ENCODE results near the gene SLC6A13. TPM values are rescaled to one million over a fixed set of nuclear protein-coding genes. Genes with fewer than 3 reads are reported as not detected.

The SLC6A13 gene
- total RNA-seq, 1 experiment from 2014 or later, result not detected

- no peaks in the 10 kb centered on the region for H3K36me3 ChIP-seq (ENCODE audit: low read depth)
- H4K20me1 ChIP-seq (ENCODE audit: insufficient read depth), result no peaks in the 10 kb centered on the region
- H3K79me2 ChIP-seq (ENCODE audit: low read depth), result no peaks in the 10 kb centered on the region
- no peak overlapping the region for H3K4me3 ChIP-seq
- H3K9me2 ChIP-seq (ENCODE audit: insufficient read depth), result no peaks in the 10 kb centered on the region
- POLR2A ChIA-PET (ENCODE audit: unreplicated experiment), result no interaction called here
- H3K4me1 ChIP-seq (replicated peaks; ENCODE audit: insufficient read depth), result no peaks in the 10 kb centered on the region
- no peak for TF ChIP-seq EZH2 (IDR thresholded peaks at IDR 0.05; ENCODE audit: low read depth)
- TF ChIP-seq, protein P1, sequence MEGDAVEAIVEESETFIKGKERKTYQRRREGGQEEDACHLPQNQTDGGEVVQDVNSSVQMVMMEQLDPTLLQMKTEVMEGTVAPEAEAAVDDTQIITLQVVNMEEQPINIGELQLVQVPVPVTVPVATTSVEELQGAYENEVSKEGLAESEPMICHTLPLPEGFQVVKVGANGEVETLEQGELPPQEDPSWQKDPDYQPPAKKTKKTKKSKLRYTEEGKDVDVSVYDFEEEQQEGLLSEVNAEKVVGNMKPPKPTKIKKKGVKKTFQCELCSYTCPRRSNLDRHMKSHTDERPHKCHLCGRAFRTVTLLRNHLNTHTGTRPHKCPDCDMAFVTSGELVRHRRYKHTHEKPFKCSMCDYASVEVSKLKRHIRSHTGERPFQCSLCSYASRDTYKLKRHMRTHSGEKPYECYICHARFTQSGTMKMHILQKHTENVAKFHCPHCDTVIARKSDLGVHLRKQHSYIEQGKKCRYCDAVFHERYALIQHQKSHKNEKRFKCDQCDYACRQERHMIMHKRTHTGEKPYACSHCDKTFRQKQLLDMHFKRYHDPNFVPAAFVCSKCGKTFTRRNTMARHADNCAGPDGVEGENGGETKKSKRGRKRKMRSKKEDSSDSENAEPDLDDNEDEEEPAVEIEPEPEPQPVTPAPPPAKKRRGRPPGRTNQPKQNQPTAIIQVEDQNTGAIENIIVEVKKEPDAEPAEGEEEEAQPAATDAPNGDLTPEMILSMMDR (conservative IDR thresholded peaks at IDR 0.05), result no peak
- intact Hi-C loops (cut with micrococcal nuclease; ENCODE audit: unreplicated experiment), result no loop called here
- H3F3A ChIP-seq (ENCODE audit: insufficient read depth, low read depth), result no peaks in the 10 kb centered on the region; the same call in 1 of the 2 replicates
- peaks cover 82% of the 10 kb centered on the region for H3K27me3 ChIP-seq (ENCODE audit: insufficient read depth, low read depth)
- H2AFZ ChIP-seq, result no peak overlapping the region
- CTCF ChIA-PET, result no interaction called here
- no TSS peak for BruUV-seq (replicated peaks)
- no peak for DNase-seq
- H3K27ac ChIP-seq, result no peak overlapping the region
- no peak overlapping the region for H3K4me2 ChIP-seq
- no peaks in the 10 kb centered on the region for H3K9me3 ChIP-seq (ENCODE audit: insufficient read depth, low read depth)
Observed at GRCh38 chr12:242496-242895, 20.1 kb downstream of the SLC6A13 start.

- no peaks in the 10 kb centered on the region for H4K20me1 ChIP-seq (ENCODE audit: insufficient read depth)
- ChIA-PET CTCF (no interaction called here), POLR2A (ENCODE audit: unreplicated experiment) (no interaction called here)
- DNase-seq, result no peak
- no peak overlapping the region for H2AFZ ChIP-seq
- H3K27me3 ChIP-seq (ENCODE audit: insufficient read depth, low read depth), result peaks cover 88% of the 10 kb centered on the region
- H3F3A ChIP-seq (ENCODE audit: insufficient read depth, low read depth), result no peaks in the 10 kb centered on the region; the same call in 1 of the 2 replicates
- H3K9me3 ChIP-seq (ENCODE audit: insufficient read depth, low read depth), result peaks cover 10% of the 10 kb centered on the region; the same call in 1 of the 2 replicates
- no peaks in the 10 kb centered on the region for H3K9me2 ChIP-seq (ENCODE audit: insufficient read depth)
- no peak overlapping the region for H3K27ac ChIP-seq
- intact Hi-C loops (cut with micrococcal nuclease; ENCODE audit: unreplicated experiment), result no loop called here
- BruUV-seq (replicated peaks), result no TSS peak
- no peaks in the 10 kb centered on the region for H3K79me2 ChIP-seq (ENCODE audit: low read depth)
- no peaks in the 10 kb centered on the region for H3K4me1 ChIP-seq (replicated peaks; ENCODE audit: insufficient read depth)
- TF ChIP-seq, protein P1 (conservative IDR thresholded peaks at IDR 0.05), result no peak
- TF ChIP-seq EZH2 (IDR thresholded peaks at IDR 0.05; ENCODE audit: low read depth), result no peak
- no peak overlapping the region for H3K4me3 ChIP-seq
- no peaks in the 10 kb centered on the region for H3K36me3 ChIP-seq (ENCODE audit: low read depth)
- H3K4me2 ChIP-seq, result no peak overlapping the region
Observed at GRCh38 chr12:241266-241665, 21.4 kb downstream of the SLC6A13 start.

GRCh38 chr12:240566-240965 lies 22.1 kb downstream of the SLC6A13 start:
- Histone ChIP-seq H3K4me1 (replicated peaks; ENCODE audit: insufficient read depth) (no peaks in the 10 kb centered on the region), H3K4me3 (no peak overlapping the region), H3K4me2 (no peak overlapping the region), H3K27ac (no peak overlapping the region), H3K79me2 (ENCODE audit: low read depth) (no peaks in the 10 kb centered on the region), H3K36me3 (ENCODE audit: low read depth) (no peaks in the 10 kb centered on the region), H3K9me2 (ENCODE audit: insufficient read depth) (no peaks in the 10 kb centered on the region), H4K20me1 (ENCODE audit: insufficient read depth) (no peaks in the 10 kb centered on the region), H2AFZ (no peak overlapping the region), H3K9me3 (ENCODE audit: insufficient read depth, low read depth) (peaks cover 12% of the 10 kb centered on the region), H3F3A (ENCODE audit: insufficient read depth, low read depth) (no peaks in the 10 kb centered on the region; the same call in 1 of the 2 replicates), H3K27me3 (ENCODE audit: insufficient read depth, low read depth) (peaks cover 95% of the 10 kb centered on the region)
- no TSS peak for BruUV-seq (replicated peaks)
- no peak for TF ChIP-seq EZH2 (IDR thresholded peaks at IDR 0.05; ENCODE audit: low read depth)
- TF ChIP-seq, protein P1 (conservative IDR thresholded peaks at IDR 0.05), result no peak
- intact Hi-C loops (cut with micrococcal nuclease; ENCODE audit: unreplicated experiment), result no loop called here
- ChIA-PET POLR2A (ENCODE audit: unreplicated experiment) (no interaction called here), CTCF (no interaction called here)
- DNase-seq, result no peak

Measured in PC-9 (cell line).